Measurements from ENCODE around the gene HNRNPLL.
"Not testable (repeated sequence)": the region's sequence is repeated elsewhere in the genome, so short reads cannot be mapped to it uniquely, and the experiment has no call there.

HNRNPLL gene

GRCh38 chr2:38610851-38611801 lies 8.4 kb upstream of the HNRNPLL start:
- no peaks in the 10 kb centered on the region for H3K36me3 ChIP-seq (ENCODE audit: insufficient read depth)
- H2AFZ ChIP-seq (ENCODE audit: low read depth), result peak overlapping the region; percentile 27; the same call in 1 of the 2 replicates
- peak overlapping the region; percentile 12; the same call in 1 of the 2 replicates for H3K27ac ChIP-seq
- TF ChIP-seq CTCF (conservative IDR thresholded peaks at IDR 0.05; ENCODE audit: low read depth, low read length), result no peak
- H3K9ac ChIP-seq, result no peak overlapping the region
- H3K4me1 ChIP-seq (ENCODE audit: low read depth, poor library complexity, severe bottlenecking), result peaks cover 71% of the 10 kb centered on the region
- H3K79me2 ChIP-seq (ENCODE audit: insufficient read depth, low read depth), result no peaks in the 10 kb centered on the region
- peak overlapping the region; percentile 23 for H3K4me2 ChIP-seq
- H3K4me3 ChIP-seq (IDR thresholded peaks at IDR 0.05; ENCODE audit: insufficient read depth, low read depth, low read length), result peak overlapping the region; percentile 57
- H3K27me3 ChIP-seq (ENCODE audit: insufficient read depth, low read depth), result no peaks in the 10 kb centered on the region
- no peaks in the 10 kb centered on the region for H4K20me1 ChIP-seq (ENCODE audit: insufficient read depth)

GRCh38 chr2:38609246-38609645 lies 6.5 kb upstream of the HNRNPLL start:
- peaks cover 80% of the 10 kb centered on the region for H3K4me1 ChIP-seq (ENCODE audit: low read depth, poor library complexity, severe bottlenecking)
- not testable (repeated sequence) for H4K20me1 ChIP-seq (ENCODE audit: insufficient read depth); H3K36me3 ChIP-seq (ENCODE audit: insufficient read depth); H3K4me2 ChIP-seq; H3K4me3 ChIP-seq (IDR thresholded peaks at IDR 0.05; ENCODE audit: insufficient read depth, low read depth, low read length); H3K27ac ChIP-seq; H3K9ac ChIP-seq; H2AFZ ChIP-seq (ENCODE audit: low read depth); H3K27me3 ChIP-seq (ENCODE audit: insufficient read depth, low read depth); H3K79me2 ChIP-seq (ENCODE audit: insufficient read depth, low read depth)

GRCh38 chr2:38608755-38609154 lies 6.0 kb upstream of the HNRNPLL start:
- H3K4me2 ChIP-seq, result peak overlapping the region; percentile 11; the same call in 1 of the 2 replicates
- H4K20me1 ChIP-seq (ENCODE audit: insufficient read depth), result no peaks in the 10 kb centered on the region
- H3K27me3 ChIP-seq (ENCODE audit: insufficient read depth, low read depth), result no peaks in the 10 kb centered on the region
- no peak overlapping the region for H3K4me3 ChIP-seq (IDR thresholded peaks at IDR 0.05; ENCODE audit: insufficient read depth, low read depth, low read length)
- no peaks in the 10 kb centered on the region for H3K79me2 ChIP-seq (ENCODE audit: insufficient read depth, low read depth)
- TF ChIP-seq CTCF (conservative IDR thresholded peaks at IDR 0.05; ENCODE audit: low read depth, low read length), result no peak
- H3K9ac ChIP-seq, result no peak overlapping the region
- H3K36me3 ChIP-seq (ENCODE audit: insufficient read depth), result no peaks in the 10 kb centered on the region
- H3K4me1 ChIP-seq (ENCODE audit: low read depth, poor library complexity, severe bottlenecking), result peaks cover 85% of the 10 kb centered on the region
- no peak overlapping the region for H2AFZ ChIP-seq (ENCODE audit: low read depth)
- H3K27ac ChIP-seq, result no peak overlapping the region

GRCh38 chr2:38605298-38605830 lies 2.6 kb upstream of the HNRNPLL start:
- peaks cover 17% of the 10 kb centered on the region for H3K79me2 ChIP-seq (ENCODE audit: insufficient read depth, low read depth)
- H3K27me3 ChIP-seq (ENCODE audit: insufficient read depth, low read depth), result no peaks in the 10 kb centered on the region
- H3K4me1 ChIP-seq (ENCODE audit: low read depth, poor library complexity, severe bottlenecking), result peaks cover 73% of the 10 kb centered on the region
- H3K4me3 ChIP-seq (IDR thresholded peaks at IDR 0.05; ENCODE audit: insufficient read depth, low read depth, low read length), result no peak overlapping the region
- no peak overlapping the region for H3K4me2 ChIP-seq
- no peaks in the 10 kb centered on the region for H3K36me3 ChIP-seq (ENCODE audit: insufficient read depth)
- no peak for TF ChIP-seq CTCF (conservative IDR thresholded peaks at IDR 0.05; ENCODE audit: low read depth, low read length)
- H3K27ac ChIP-seq, result no peak overlapping the region
- H3K9ac ChIP-seq, result no peak overlapping the region
- no peak overlapping the region for H2AFZ ChIP-seq (ENCODE audit: low read depth)
- no peaks in the 10 kb centered on the region for H4K20me1 ChIP-seq (ENCODE audit: insufficient read depth)

Measured in KMS-11 (cell line).